GM12864 (cell line): ENCODE data around the gene MLLT1.

Source experiments
- DNase-seq: peaks from one replicate; pipeline ENCODE4 v3.0.0-alpha.2; 2011; ENCODE audit warnings: low read depth
- H3K4me3 ChIP-seq: 2 replicates; pipeline ENCODE4 v1.5.1; 2011; ENCODE audit warnings: mild to moderate bottlenecking, low read depth, low read length, control low read depth
- CTCF ChIP-seq: IDR thresholded peaks from 2 replicates; pipeline ENCODE4 v1.5.1; 2011; ENCODE audit warnings: low read depth, mild to moderate bottlenecking, moderate library complexity, low read length, control low read depth, inconsistent platforms; ENCODE audit errors: missing control alignments

Gene MLLT1

GRCh38 chr19:6264803-6265202, 15.0 kb downstream of the MLLT1 start:
- DNase-seq = no peak
- TF ChIP-seq CTCF = no peak
- no peak overlapping the region for H3K4me3 ChIP-seq

GRCh38 chr19:6263735-6264444, 15.9 kb downstream of the MLLT1 start:
- TF ChIP-seq CTCF = no peak
- no peak overlapping the region for H3K4me3 ChIP-seq
- no peak for DNase-seq

- DNase-seq = no peak
- TF ChIP-seq CTCF = no peak
- no peak overlapping the region for H3K4me3 ChIP-seq
Measured at GRCh38 chr19:6263306-6263705, 16.5 kb downstream of the MLLT1 start.

DNA sequence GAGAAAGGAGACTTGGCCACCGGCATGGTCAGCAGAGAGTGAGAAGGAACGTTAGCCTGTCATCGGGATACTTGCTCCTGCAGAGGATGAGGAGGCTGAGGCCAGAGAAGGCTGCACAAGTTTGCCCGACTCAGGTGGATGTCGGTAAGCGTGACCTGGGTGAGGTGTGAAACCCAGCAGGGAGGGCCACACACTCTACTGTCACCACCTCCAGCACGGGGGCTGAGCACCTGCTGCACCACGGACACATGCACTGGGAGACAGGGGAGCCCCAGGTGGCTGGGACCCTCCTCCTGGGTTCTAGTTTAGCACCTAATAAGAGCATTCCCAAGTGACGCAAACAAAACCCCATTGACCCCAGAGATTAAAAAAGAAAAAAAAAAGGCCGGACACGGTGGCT, 17.3 kb downstream of the MLLT1 start:
- no peak for DNase-seq
- H3K4me3 ChIP-seq = no peak overlapping the region
- no peak for TF ChIP-seq CTCF

DNA sequence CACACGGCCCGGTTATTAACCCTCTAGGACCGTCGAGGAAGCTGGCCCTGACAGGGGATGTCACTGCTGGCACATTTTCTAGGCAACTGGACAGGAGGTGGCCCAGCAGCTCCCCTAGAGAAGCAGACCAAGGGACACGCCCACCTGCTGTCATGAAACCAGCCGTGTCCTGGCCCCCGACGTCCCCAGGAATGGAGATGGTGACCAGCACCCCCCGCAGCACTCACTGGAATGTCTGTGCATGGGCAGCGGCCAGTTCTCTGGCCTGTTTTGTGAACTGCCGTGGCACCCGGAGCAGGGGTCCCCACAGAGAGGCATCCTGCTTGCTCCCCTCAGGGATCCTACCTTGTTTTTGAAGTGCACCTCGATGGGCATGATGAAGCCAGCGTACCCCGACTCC, 17.9 kb downstream of the MLLT1 start:
- no peak for DNase-seq
- H3K4me3 ChIP-seq = no peak overlapping the region
- no peak for TF ChIP-seq CTCF

DNA sequence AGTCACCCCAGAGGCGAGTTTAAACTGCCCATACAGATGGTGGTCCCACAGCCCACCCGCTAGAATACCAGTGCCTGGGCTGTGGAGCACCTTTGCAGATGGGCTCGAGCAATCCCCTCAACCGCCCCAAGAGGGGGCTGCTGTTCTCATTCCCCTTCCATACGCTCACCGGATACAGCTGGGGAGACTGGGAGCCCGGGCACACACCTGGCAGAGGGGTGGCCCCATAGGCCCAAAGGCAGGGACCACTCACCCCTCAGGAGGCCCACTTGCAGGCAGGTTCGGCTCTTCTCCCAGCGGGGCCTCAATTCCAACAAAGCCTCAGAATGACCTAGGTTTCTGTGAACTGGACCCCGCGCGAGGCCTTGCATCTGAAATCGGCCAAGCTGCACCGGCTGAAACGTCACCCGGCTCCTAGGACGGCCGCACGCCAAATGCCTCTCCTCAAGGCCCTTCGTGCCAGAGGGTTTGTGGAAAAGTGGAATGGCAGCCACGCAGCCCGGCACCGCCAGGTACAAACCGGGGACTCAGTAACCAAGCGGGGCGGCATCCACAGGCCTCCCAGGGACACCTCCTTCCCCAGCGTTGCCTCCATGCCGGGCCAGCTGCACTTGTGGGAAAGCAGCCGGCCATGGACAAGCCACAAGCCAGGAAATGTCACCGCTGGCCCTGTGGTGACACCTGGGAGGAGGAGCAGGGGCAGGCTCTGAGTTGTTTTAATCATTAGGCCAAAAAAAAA, 18.7 kb downstream of the MLLT1 start:
- H3K4me3 ChIP-seq = no peak overlapping the region
- peak; percentile 55 for TF ChIP-seq CTCF
- DNase-seq = no peak

GRCh38 chr19:6260376-6260775, 19.4 kb downstream of the MLLT1 start:
- H3K4me3 ChIP-seq = no peak overlapping the region
- DNase-seq = no peak
- TF ChIP-seq CTCF = no peak
